GM19463 (cell line): Measurements from ENCODE around the gene SOS2.
"Not testable (repeated sequence)": the region's sequence is repeated elsewhere in the genome, so short reads cannot be mapped to it uniquely, and the experiment has no call there.

Experiments
- ATAC-seq: cut with Tn5 transposase; IDR thresholded peaks from one replicate; pipeline ENCODE4 v1.9.1; 2021; ENCODE audit warnings: mild to moderate bottlenecking, moderate library complexity; ENCODE audit not compliant: unreplicated experiment

SOS2 gene

DNA sequence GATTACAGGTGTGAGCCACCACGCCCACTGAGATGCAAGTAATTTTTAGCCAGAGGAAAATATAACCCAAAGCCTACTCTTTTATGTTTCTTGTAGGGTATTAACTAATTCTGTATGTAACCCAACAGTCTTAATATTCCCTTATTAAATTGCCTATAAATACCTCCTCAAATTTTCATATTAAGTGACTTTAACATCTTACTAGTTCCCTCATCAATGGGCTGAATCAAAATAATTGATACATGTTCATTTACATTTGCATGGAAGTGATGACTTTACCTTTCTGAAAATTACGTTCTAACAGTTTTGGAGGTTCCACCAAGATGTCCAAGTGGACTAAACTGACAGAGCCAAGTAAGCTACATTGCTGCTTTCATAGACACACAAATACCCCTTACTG is 3.1 kb downstream of the SOS2 start:
- no peak for ATAC-seq

DNA sequence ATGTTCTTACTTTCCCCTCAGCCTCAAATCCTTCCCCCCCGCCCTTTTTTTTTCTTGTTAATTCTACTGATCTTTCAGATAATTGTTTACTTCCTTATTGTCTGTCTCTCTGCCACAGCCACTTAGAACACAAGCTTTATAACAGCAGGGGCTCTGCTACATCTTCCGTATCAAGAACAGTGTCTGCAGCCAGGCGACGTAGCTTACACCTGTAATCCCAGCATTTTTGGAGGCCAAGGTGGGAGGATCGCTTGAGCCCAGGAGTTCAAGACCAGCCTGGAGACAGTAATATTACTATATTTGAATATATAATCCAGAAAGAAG is 5.4 kb downstream of the SOS2 start:
- no peak for ATAC-seq

DNA sequence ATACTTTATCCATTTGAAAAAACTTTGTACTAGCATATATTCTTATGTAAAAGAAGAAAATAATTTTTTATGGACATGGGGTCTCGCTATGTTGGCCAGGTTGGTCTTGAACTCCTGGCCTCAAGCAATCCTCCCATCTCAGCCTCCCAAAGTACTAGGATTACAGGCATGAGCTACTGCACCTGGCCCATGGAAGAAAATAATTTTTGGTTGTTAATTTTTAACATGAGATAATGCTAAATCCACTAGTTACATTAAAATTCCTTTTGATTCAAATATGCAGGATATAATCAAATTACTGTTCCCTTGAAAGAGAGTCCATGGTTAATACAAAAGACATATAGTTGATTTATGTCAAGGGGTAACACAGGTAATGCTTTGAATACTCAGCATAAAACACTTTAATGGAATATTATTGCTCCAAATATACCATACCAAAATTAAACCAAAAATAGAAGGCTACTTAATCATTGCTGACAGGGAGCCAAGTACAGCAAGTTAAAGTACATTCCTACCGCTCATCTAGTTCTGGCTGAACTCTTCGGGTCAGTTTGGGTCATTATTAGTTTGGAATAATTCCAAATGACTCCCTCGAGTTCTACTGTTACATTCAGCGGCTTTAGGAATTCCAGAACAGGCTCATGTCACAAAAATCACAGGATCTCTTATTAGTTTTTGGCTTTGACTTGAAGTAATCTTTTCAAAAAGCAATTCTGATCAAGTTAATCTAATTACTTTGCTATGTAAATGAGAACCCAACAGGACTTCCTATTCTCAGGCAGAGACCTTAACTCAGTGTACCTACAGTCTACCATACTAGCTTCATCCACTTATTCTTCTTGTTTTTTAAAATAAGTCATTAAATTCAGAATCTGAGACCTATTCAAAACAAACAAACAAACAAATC is 6.1 kb downstream of the SOS2 start:
- no peak for ATAC-seq

DNA sequence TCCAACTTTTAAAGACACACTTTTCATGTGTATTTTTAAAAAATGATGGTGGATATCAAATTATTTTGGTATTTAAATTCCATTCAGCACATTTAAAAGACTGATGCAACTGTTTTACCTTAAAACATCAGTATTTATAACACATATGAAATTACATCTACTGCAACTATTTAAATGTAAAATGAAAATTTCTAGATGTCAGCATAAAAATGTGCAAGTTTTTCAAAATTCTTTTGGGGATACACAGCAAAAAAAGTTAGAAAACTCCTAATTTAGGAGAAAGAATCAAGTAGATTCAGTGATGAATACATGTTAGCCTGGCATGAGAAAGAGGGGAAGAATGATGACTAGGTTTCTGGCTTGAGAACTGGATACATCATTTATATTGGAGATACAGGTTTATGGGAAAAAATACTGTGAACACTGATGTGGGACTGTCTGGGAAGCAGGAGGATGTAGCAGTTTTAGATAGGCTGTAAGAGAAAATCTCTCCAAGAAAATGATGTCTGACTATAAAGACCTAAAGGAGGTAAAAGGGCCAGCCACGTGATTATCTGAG is 9.2 kb downstream of the SOS2 start:
- no peak for ATAC-seq

DNA sequence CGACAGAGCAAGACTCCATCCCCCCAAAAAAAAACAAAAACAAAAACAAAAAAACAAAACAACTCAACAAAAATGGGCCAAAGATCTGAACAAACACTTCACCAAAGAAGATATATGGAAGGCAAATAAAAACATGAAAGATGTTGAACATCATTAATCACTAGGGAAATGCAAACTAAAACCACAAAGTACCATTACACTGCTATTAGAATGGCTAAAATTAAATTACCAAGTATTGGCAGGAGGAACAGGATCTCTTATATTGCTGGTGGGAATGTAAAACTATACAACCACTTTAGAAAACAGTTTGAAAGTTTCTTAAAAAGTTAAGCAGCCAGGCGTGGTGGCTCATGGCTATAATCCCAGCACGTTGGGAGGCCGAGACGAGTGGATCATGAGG is 12.9 kb downstream of the SOS2 start:
- ATAC-seq, result no peak

DNA sequence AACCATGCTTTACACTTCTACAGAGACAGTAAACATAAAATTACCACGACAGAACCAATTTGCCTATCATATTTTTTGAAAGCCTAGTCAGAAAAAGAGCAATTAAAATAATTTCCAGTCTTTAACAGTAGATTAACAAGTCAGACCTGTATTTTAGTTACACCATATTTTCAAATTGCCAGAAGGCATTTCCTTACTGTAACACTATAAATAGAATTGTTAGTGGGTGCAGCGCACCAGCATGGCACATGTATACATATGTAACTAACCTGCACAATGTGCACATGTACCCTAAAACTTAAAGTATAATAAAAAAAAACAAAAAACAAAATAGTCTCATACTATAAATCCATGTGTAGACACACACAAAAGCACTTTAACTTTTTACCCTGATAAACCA is 16.0 kb downstream of the SOS2 start:
- ATAC-seq, result no peak

DNA sequence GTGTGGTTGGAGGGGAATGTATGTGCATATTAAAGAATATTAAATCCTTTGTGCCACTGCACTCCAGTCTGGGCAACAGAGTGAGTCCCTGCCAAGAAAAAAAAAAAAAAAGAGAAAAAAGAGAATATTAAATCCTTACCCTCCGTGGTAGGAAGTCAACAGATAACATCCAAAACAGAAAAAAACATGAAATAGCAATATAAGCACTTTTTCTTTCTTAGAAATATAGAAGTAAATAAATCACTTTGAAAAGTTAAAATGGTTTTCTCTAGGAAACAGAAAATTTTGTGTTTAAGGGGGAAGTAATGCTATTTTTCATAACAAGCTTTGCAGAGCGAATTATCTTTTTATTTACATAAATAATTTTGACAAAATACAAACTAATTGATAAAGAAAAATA is 17.6 kb downstream of the SOS2 start:
- ATAC-seq, result no peak

DNA sequence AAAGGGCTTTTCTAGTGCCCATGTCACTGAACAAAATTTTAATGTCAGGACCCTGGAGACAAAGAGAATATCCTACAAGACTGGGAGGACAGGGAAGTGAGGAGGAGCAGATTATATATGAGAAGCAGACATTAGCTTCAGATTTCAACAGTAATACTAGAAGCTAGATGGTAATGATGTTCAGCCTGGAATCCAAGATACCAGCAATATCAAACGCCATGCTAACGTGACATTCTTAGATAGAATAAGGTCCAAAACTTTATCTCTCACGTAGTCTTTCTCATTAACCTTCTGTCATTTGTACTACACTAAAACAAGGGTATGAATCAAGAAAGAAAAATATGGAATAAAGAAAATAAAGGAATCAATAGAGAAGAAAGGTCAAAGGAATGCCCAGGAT is 18.7 kb downstream of the SOS2 start:
- no peak for ATAC-seq

DNA sequence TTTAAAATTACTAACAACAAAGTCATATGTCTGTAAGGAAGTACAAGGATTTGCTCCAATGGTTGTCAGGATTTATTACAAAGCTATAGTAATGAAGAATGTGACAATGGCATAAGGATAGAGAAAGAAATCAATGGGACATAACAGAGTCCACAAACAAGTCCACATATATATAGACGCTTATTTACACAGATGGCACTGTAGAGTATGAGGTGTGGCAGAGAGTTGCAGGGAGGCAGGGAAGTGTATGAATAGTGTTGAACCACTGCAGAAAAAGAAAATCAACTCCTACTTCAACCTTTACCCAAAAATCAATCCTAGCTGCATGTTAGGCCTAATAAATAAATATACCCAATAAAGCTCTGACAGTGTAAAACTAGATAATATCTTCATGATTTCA is 21.3 kb downstream of the SOS2 start:
- no peak for ATAC-seq

DNA sequence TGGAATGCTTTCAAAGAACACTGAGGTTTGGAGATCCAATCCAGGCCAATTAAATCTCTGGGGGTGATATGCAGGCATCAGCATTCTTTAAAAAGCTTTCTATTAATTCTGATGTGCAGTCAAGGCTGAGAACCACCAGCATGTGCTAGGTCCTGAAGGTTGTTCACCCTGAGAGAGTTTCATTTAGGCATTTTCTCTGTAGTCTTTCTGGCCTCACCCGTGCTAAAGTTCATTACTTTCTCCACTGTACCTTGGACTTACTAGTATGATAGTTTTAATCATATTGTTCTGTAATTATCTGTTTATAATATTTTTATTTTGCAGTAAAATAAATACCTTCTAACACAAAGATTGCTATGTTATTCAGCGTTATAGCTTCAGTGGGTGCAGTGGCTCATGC is 32.9 kb downstream of the SOS2 start:
- no peak for ATAC-seq

DNA sequence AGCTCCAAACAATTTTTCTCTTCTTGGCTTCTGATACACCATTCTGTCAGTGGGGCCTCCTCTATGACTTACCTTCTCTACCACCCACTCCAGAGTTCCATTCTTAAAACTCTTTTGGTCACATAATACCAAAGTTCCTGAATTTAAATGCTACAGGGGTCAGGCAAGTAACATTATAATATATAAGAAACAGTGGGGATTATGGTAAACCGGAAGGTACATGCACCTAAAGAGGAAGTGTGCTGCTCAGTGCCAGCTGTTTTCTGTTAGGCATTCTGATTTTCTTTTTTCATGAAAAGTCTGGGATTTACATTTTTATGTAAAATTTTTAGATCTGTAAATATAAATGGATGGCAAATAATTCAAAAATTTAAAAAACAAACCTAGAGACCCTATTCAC is 39.9 kb downstream of the SOS2 start:
- ATAC-seq, result no peak

DNA sequence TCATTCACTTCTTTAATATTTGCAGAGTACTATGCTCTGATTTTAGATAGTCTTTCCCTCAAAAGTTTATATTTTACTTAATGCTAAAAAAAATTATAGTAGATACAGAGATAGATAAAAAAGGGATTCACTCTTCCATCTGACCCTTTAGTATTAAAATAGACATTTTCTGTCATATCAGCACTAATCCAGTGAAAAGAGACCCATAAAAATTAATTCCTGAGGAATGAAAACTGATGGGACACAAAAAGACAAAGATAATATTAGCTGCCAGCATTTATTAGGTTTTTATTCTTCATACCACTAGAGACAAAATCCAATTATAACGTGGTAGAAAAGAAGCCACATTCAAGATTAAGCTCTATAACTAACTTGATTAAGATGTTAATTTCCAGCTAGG is 45.3 kb downstream of the SOS2 start:
- ATAC-seq, result no peak

DNA sequence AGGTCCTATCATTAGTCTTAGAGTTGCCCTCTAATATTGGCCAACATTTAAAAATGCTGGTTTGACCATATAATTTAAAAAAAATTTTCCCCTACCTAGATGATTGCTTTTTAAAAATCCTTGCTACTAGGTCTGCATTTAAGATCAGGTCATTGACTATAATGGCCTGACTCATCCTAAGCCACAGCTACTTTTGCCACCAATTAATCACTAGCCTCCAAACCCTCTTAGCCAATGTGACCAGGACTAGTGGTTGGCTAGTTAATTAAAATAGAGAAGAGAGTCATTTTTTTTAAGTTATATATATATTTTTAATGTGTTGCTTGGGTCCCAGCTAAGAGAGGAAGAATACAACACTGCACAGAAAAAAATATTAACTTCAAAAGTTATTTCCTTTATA is 57.5 kb downstream of the SOS2 start:
- ATAC-seq, result no peak

DNA sequence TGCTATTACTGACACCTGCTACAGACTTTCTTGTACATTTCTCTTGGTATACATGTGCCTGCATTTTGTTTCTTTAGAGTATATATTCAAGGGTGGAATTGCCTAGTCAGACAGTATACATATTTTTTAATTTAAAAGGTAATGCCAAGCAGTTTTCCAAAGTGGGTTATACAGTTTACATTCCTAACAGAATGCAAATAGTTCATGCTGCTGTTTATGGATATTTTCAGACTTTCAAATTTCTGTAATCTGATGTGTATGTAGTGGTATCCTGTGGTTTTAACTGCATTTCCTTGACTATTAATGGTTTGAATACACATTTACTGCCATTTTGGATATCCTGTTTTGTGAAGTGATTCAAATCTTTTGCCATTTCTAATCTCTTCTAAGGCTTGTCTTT is 59.5 kb downstream of the SOS2 start:
- ATAC-seq, result no peak

DNA sequence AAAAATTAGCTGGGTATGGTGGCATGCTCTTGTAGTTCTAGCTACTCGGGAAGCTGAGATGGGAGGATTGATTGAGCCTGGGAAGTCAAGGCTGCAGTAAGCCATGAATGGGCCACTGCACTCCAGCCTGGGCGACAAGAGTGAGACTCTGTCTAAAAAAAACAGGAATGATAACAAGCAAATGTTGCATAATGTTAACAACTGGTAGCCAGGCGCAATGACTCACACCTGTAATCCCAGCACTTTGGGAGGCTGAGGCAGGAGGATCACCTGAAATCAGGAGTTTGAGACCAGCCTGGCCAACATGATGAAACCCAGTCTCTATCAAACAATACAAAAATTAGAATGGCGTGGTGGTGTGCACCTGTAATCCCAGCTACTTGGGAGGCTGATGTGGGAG is 64.0 kb downstream of the SOS2 start:
- ATAC-seq, result not testable (repeated sequence)

DNA sequence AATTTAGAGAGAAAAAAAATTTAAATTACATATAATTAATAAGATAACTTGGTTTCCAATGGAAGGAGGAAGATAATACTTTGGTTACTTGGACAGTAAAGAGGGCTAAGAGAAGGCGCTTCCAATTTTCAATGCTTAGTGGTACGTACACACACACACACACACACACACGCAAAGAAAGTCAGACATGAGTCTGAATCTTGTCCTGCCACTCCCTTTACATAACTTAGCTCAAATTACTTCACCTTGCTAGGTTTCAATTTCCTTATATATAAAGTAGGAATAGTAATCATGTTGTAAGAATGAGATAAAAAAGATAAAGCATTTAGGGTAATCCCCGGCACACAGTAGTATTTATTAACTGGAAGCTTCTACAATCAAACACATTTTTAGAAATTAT is 75.3 kb downstream of the SOS2 start:
- no peak for ATAC-seq

DNA sequence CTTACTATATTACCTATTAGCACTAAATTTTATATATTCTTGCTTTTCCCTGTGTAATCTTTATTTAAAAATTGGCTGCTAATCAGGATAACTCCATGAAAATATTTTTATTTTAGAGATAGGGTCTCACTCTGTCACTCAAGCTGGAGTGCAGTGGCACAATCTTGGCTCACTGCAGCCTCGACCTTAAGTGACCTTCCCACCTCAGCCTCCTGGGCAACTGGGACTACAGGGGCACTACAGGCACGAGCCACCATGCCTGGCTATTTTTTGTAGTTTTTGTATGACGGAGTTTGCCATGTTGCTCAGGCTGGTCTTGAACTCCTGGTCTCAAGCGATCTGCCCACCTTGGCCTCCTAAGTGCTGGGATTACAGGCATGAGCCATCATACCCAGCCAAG is 82.6 kb downstream of the SOS2 start:
- no peak for ATAC-seq

DNA sequence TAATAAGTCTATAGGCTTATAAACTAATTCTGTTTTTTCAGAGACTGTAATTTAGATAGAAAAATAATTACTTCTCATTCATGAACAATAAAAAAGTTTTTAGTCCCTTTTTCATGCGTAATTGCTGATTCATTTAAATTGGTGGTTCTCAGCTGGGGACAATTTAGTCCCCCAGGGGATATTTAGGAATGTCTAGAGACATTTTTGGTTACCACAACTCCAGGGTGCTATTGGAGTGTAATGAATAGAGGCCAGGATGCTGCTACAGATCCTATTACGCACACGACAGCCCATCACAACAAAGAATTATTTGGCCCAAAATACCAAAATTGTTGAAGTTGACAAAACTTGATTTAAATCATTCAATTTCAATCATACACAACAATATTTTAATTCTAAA is 92.2 kb downstream of the SOS2 start:
- no peak for ATAC-seq

DNA sequence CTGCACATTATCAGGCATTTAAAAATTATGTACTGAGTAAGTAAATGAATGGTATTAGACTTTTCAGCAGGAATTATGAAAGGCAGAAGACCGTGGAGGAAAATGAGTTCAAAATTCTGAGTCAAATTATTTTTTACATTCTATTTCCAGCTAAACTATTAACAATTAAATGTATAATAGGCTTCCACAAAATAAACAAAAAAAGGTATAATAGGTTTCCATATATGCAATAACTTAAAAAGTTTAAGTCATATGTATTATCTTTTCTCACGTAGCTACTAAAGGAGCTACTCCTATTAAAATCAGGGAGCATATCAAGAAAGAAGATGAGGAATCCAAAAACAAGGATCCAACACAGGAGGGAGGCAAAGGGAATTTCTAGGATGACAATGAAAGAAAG is 103.6 kb downstream of the SOS2 start:
- no peak for ATAC-seq

DNA sequence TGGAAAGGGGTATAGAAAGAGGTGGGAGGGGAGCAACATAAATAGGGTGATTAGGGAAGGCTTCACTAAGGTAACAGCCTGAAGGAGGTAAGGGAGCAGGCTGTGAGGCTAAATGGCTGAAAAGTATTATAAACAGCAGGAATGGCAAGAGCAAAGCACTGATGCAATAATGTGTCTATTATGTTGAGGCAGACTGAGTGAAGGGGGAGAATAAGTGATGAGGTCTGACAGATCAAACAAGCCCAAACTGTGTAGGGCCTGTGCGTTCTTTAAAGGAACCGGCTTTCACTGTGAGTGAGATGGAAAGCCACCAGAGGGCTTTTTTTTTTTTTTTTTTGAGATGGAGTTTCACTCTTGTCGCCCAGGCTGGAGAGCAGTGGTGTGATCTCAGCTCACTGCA is 108.3 kb downstream of the SOS2 start:
- ATAC-seq, result no peak

DNA sequence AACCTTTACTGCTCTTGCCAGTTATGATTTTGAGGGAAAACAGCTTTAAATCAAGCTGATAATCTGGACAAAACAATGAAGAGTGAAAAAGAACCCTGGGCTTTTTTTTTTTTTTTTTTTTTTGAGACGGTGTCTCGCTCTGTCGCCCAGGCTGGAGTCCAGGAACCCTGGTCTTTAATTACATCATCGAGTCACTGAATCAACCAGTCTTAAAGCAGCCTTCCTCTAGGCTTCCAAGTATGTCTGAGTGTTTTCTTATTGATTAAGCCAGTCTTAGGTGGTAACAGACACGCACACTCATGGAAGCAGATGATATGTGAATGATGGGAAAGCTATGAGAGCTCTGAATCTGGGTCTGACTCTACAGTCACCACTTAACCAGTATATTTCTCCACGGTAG is 109.1 kb downstream of the SOS2 start:
- no peak for ATAC-seq

DNA sequence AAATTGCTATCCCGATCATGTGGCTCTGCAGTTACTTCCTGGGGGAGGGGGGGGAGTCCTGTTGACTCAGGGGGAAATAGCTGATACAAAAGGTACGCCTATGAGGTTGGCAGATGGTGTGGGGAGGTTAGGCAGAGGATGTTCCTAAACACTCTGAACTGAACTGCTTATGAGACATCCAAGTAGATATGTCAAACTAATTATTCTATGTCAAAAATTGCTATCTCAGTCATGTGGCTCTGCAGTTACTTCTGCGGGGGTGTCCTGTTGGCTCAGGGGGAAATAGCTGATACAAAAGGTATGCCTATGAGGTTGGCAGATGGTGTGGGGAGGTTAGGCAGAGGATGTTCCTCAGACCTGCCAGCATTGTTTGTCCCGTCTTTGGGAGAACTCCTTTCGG is 109.9 kb downstream of the SOS2 start:
- no peak for ATAC-seq

DNA sequence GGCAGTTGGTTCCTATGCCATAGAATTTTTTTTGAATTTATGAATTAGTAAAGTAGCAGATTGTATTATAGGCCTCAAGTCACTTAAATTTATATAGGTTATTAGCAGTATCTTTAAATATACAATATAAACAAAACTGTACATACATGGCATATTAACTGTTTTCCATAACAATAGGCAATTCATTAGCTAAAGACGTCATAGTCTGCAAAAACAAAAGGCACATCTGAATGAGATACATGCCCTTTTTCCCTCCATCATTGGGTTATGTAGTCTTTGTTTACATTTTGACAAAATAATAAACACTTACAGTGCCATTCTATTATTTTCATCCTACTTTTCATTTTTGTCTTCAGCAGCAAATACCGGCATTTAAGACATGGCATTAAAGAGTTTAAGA is 113.9 kb downstream of the SOS2 start:
- ATAC-seq, result no peak
